Measurements from ENCODE around the gene LTF.

Gene LTF

DNA sequence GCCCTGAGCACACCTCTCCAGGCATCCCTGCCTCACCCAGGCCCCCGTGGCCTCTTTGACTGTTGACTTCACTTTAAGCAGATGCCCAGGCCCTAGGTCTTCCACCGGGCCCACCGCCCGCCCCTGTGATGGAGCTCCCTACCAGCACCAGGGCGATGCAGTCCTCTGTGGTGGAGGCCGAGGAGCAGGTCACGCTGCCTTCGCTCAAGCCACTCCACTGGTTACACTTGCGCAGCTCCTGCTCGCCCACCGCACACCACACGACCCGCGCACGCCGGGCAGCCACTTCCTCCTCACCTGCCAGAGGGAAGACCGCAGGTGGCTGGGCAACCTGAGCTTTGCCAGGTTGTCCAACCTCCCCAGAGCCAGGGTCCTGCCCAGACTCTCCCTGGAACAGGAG lies 16.0 kb downstream of the LTF start:
- ChIA-PET CTCF (interaction anchor here (1.2 to 1.4 kb wide), 2 partner anchors 16 to 22 kb away, joined by 3 to 5 read pairs; no protein-coding TSS in a partner anchor), POLR2A (no interaction called here)
- TF ChIP-seq ELF4 (IDR thresholded peaks at IDR 0.05) (no peak), ARNT (IDR thresholded peaks at IDR 0.05) (no peak), L3MBTL2 (conservative IDR thresholded peaks at IDR 0.05) (no peak), NFRKB (IDR thresholded peaks at IDR 0.05) (no peak), TARDBP (IDR thresholded peaks at IDR 0.05) (no peak), LEF1 (IDR thresholded peaks at IDR 0.05; ENCODE audit: borderline replicate concordance) (no peak), ZNF384 (IDR thresholded peaks at IDR 0.05) (no peak), BHLHE40 (IDR thresholded peaks at IDR 0.05; ENCODE audit: borderline replicate concordance) (no peak), FOXK2 (IDR thresholded peaks at IDR 0.05) (no peak), FOXM1 (IDR thresholded peaks at IDR 0.05; ENCODE audit: borderline replicate concordance) (no peak), CTBP1 (IDR thresholded peaks at IDR 0.05; ENCODE audit: borderline replicate concordance) (no peak), SP1 (IDR thresholded peaks at IDR 0.05) (no peak), HDGF (IDR thresholded peaks at IDR 0.05; ENCODE audit: borderline replicate concordance) (no peak), FOXA1 (IDR thresholded peaks at IDR 0.05) (no peak), SUZ12 (IDR thresholded peaks at IDR 0.05) (no peak)
- TF ChIP-seq, protein P1, sequence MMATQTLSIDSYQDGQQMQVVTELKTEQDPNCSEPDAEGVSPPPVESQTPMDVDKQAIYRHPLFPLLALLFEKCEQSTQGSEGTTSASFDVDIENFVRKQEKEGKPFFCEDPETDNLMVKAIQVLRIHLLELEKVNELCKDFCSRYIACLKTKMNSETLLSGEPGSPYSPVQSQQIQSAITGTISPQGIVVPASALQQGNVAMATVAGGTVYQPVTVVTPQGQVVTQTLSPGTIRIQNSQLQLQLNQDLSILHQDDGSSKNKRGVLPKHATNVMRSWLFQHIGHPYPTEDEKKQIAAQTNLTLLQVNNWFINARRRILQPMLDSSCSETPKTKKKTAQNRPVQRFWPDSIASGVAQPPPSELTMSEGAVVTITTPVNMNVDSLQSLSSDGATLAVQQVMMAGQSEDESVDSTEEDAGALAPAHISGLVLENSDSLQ (IDR thresholded peaks at IDR 0.05), result no peak
- DNase-seq (ENCODE audit: extremely low spot score), result no peak

DNA sequence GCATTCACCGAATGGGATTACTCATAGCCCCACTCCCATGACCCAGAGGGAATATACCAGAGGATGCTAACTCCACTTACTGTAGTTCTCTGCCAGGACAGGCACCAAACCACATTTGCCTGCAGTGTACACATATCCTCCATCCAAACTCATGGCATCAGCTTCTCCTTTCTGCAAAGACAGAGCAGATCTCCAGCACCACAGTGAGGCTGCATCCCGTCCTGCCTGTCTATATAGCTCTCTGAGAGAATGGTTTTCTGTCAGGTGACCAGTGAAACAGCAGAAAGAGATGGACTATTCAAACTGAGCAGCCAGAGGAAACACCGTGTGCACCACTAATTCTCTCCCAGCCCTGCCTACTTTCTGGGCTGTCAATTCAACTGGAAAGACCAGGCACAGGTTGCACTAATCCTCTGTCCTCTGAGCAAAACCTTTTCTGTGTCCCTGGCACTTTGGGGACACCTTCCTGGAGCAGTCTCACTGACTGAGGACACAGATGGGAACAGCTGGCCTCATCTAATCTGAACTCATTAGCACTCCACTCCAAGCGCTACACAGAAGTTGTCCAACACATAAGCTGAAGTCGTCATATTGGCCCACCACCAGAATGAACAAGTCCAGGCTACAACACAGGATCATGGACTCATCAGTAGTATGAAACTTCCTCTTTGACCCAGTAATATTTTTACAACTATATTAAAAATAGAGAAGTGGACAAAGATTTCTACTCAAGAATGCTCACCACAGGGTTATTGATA lies 17.3 kb downstream of the LTF start:
- ChIA-PET POLR2A (no interaction called here), CTCF (no interaction called here)
- no peak for DNase-seq (ENCODE audit: extremely low spot score)
- no peak for TF ChIP-seq FOXM1 (IDR thresholded peaks at IDR 0.05; ENCODE audit: borderline replicate concordance)
- TF ChIP-seq CTBP1 (IDR thresholded peaks at IDR 0.05; ENCODE audit: borderline replicate concordance), result no peak
- no peak for TF ChIP-seq SP1 (IDR thresholded peaks at IDR 0.05)
- no peak for TF ChIP-seq ARNT (IDR thresholded peaks at IDR 0.05)
- no peak for TF ChIP-seq FOXK2 (IDR thresholded peaks at IDR 0.05)
- no peak for TF ChIP-seq BHLHE40 (IDR thresholded peaks at IDR 0.05; ENCODE audit: borderline replicate concordance)
- TF ChIP-seq, protein P1 (IDR thresholded peaks at IDR 0.05), result no peak
- TF ChIP-seq L3MBTL2 (conservative IDR thresholded peaks at IDR 0.05), result no peak
- no peak for TF ChIP-seq TARDBP (IDR thresholded peaks at IDR 0.05)
- no peak for TF ChIP-seq LEF1 (IDR thresholded peaks at IDR 0.05; ENCODE audit: borderline replicate concordance)
- TF ChIP-seq HDGF (IDR thresholded peaks at IDR 0.05; ENCODE audit: borderline replicate concordance), result no peak
- TF ChIP-seq NFRKB (IDR thresholded peaks at IDR 0.05), result no peak
- TF ChIP-seq SUZ12 (IDR thresholded peaks at IDR 0.05), result no peak
- TF ChIP-seq FOXA1 (IDR thresholded peaks at IDR 0.05), result no peak
- TF ChIP-seq ZNF384 (IDR thresholded peaks at IDR 0.05), result no peak
- TF ChIP-seq ELF4 (IDR thresholded peaks at IDR 0.05), result no peak

DNA sequence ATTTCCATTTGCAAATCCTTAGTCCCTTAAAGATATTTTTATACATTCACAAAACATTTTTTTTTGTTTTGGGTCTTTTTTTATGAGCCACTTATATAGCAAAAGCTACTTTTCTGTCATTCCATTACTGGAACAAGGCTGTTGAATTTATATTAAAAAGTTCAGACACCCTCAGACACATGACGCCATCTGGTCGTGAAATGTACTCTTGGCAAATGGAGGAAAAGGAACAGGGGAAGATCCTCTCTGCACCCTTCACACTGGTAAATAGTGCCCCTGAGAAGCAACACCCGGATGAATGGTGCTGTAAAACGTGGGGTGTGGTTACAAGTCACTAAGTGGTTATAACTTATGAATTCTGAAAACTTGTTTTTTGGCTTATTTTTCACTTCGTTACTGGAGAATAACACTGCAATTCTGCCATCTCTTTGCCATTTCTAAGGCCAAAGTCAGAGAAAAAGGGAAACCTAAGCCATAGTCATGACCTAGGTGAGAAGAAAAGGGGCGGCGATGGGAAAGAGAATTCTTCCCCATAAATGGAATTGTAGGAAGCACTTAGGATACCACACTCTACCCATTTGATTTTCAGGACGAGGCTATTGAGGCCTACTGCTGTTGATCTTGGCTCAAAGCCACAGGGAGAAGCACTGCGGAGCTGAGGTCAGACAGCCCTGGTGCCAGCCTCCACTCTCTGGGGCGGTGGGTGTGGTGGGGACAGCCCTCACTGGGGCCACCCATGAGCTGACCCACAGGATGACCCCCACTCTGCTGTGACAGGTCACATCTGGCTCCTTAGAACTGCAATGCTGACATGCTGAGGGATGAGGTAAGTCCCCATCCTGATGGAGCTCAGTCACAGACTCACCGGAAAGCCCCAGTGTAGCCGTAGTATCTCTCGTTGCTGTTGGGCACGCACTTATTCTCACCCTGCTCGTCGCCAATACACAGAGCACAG lies 21.9 kb downstream of the LTF start:
- DNase-seq (ENCODE audit: extremely low spot score), result no peak
- CTCF ChIA-PET, result interaction anchor here (1.1 to 2.0 kb wide), 2 partner anchors 10 to 45 kb away, joined by 3 to 4 read pairs; no protein-coding TSS in a partner anchor
- TF ChIP-seq NFRKB (IDR thresholded peaks at IDR 0.05), result no peak
- no peak for TF ChIP-seq BHLHE40 (IDR thresholded peaks at IDR 0.05; ENCODE audit: borderline replicate concordance)
- TF ChIP-seq L3MBTL2 (conservative IDR thresholded peaks at IDR 0.05), result no peak
- no peak for TF ChIP-seq FOXA1 (IDR thresholded peaks at IDR 0.05)
- no peak for TF ChIP-seq HDGF (IDR thresholded peaks at IDR 0.05; ENCODE audit: borderline replicate concordance)
- no peak for TF ChIP-seq LEF1 (IDR thresholded peaks at IDR 0.05; ENCODE audit: borderline replicate concordance)
- no peak for TF ChIP-seq FOXM1 (IDR thresholded peaks at IDR 0.05; ENCODE audit: borderline replicate concordance)
- no peak for TF ChIP-seq FOXK2 (IDR thresholded peaks at IDR 0.05)
- no peak for TF ChIP-seq CTBP1 (IDR thresholded peaks at IDR 0.05; ENCODE audit: borderline replicate concordance)
- no peak for TF ChIP-seq SP1 (IDR thresholded peaks at IDR 0.05)
- no peak for TF ChIP-seq ZNF384 (IDR thresholded peaks at IDR 0.05)
- TF ChIP-seq TARDBP (IDR thresholded peaks at IDR 0.05), result no peak
- TF ChIP-seq ELF4 (IDR thresholded peaks at IDR 0.05), result no peak
- POLR2A ChIA-PET, result no interaction called here

DNA sequence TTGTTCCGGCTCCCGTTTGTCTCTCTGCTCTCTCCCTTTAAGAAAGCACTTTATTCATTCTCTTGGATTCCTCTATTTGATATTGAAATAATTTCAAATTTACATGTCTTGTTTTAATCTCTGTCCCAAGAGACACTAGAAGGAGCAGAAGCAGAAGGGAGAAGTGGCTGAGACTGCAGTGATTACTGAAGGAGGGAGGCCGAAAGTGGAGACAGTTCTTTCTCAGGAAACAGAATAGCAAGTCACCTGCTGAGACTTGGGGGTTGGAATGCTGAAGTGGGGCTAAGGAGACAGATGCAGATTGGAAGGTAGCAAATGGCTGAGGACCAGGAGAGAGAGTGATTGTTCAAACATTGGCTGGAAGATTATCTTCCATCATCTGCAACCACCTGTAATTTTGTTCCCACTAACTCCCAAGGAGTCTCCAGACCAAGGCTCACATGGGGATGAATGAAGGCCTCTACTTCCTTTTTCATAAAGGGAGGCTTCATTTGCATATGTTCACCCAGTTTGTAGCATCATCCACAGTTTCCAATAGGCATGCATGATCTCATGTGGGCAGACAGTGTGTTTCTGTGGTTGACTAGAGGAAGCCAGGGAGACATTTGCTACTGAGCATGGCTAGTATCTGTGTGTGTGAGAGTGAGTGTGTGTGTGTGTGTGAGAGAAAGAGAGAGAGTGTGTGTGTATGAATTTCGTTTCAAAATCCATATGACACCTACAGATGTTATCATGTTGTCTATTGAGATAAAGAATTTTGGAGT lies 24.0 kb downstream of the LTF start:
- ChIA-PET CTCF (no interaction called here), POLR2A (no interaction called here)
- TF ChIP-seq CTBP1 (IDR thresholded peaks at IDR 0.05; ENCODE audit: borderline replicate concordance) (no peak), NFRKB (IDR thresholded peaks at IDR 0.05) (no peak), SP1 (IDR thresholded peaks at IDR 0.05) (no peak), ZNF384 (IDR thresholded peaks at IDR 0.05) (no peak), ELF4 (IDR thresholded peaks at IDR 0.05) (no peak), LEF1 (IDR thresholded peaks at IDR 0.05; ENCODE audit: borderline replicate concordance) (no peak), L3MBTL2 (conservative IDR thresholded peaks at IDR 0.05) (no peak), HDGF (IDR thresholded peaks at IDR 0.05; ENCODE audit: borderline replicate concordance) (no peak), ARNT (IDR thresholded peaks at IDR 0.05) (no peak), FOXA1 (IDR thresholded peaks at IDR 0.05) (no peak), FOXM1 (IDR thresholded peaks at IDR 0.05; ENCODE audit: borderline replicate concordance) (no peak), BHLHE40 (IDR thresholded peaks at IDR 0.05; ENCODE audit: borderline replicate concordance) (no peak), SUZ12 (IDR thresholded peaks at IDR 0.05) (no peak), TARDBP (IDR thresholded peaks at IDR 0.05) (no peak), FOXK2 (IDR thresholded peaks at IDR 0.05) (no peak)
- TF ChIP-seq, protein P1 (IDR thresholded peaks at IDR 0.05), result no peak
- DNase-seq (ENCODE audit: extremely low spot score), result no peak
